ENCODE results near the gene RAB31.

- TF ChIP-seq GATA2 (IDR thresholded peaks at IDR 0.05; ENCODE audit: low read depth, low read length) (no peak), GATA3 (IDR thresholded peaks at IDR 0.05; ENCODE audit: low read depth, low read length) (no peak)
Observed at GRCh38 chr18:9894454-9895068, 186.5 kb downstream of the RAB31 start.
